Colonic mucosa (tissue), 4 donors: ENCODE results near the gene IFIH1. TPM values are rescaled to one million over a fixed set of nuclear protein-coding genes. Genes with fewer than 3 reads are reported as not detected.

ENCODE experiments used
- DNase-seq: peaks from one replicate; pipeline ENCODE4 v3.0.0-alpha.2; 2020
- H3K27ac ChIP-seq: fragments of 200-600 bp; one replicate; pipeline ENCODE4 v1.8.0; 2021
- H3K27me3 ChIP-seq: fragments of 200-600 bp; one replicate; pipeline ENCODE4 v1.8.0; 2021
- H3K36me3 ChIP-seq: fragments of 200-600 bp; one replicate; pipeline ENCODE4 v1.8.0; 2021
- H3K4me1 ChIP-seq: fragments of 200-600 bp; one replicate; pipeline ENCODE4 v1.8.0; 2021; ENCODE audit warnings: mild to moderate bottlenecking
- H3K4me3 ChIP-seq: fragments of 200-600 bp; one replicate; pipeline ENCODE4 v1.8.0; 2021
- H3K9ac ChIP-seq, 2 donors: one replicate each; pipeline ENCODE4 v1.7.0; 2013; ENCODE audit warnings: control low read depth in 2 of 2, low read depth in 2 of 2, low read length in 2 of 2
- H3K9me3 ChIP-seq: fragments of 200-600 bp; one replicate; pipeline ENCODE4 v1.8.0; 2021
- intact Hi-C: fragments of 100-400 bp; cut with DNase I; formaldehyde crosslinking; loops from one replicate; pipeline ENCODE4 v1.14.1; 2022
- total RNA-seq, 2 donors: library from RNA; stranded (reverse); fragmentation: NEBNext Ultra II Directional in 1 of 2; extraction: Animal tissue kit (Norgen Biotek cat#: 25700) in 1 of 2; gene quantifications; one replicate each; pipeline ENCODE4 v1.2.1, GENCODE V29; 2021
- TF ChIP-seq, protein P1 (sequence below): fragments of 200-600 bp; IDR thresholded peaks from one replicate; pipeline ENCODE4 v1.8.0; 2022; ENCODE audit warnings: antibody characterized with exemption, mild to moderate bottlenecking
- donor health status: healthy.
- donor health status: DM: no; HTN: no; CAD: no.
- donor health status: DM: no; HTN: no; CAD: no.

Gene IFIH1
- total RNA-seq, 2 donors from 2014 or later = 16.1 to 21.1 TPM

DNA sequence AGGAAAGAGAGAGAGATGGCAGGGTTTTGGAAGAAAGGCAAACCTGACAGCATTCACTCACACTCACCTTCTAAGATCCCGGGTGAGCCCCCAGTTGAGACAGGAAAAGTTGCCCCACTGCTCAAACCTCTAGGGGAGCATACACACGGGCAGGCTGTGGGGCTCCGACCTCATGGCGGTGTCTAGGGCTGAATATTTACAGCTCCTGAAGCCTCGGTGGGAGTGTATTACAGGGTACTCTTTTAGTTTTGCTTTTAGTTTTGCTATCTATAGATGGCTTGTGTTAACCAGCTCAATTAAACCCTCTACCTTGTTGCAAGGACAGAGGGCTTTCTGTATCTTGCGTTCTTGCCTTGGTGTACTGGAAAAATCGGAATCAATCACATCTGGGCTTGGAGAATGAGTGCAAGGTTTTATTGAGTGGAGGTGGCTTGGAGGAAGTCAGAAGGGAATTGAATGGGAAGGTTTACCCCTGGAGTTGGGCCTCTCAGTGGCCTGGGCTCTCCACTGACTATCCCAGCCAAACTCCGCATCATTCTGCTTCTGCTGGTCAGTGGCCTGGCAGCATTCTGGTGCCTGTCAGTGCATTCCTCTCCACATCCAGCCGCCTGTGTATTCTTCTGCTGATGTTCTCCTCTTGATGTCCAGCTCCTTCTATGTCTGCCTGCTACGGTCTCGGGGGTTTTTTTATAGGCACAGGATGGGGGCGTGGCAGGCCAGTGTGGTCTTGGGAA, 10.1 kb upstream of the IFIH1 start:
- TF ChIP-seq, protein P1, sequence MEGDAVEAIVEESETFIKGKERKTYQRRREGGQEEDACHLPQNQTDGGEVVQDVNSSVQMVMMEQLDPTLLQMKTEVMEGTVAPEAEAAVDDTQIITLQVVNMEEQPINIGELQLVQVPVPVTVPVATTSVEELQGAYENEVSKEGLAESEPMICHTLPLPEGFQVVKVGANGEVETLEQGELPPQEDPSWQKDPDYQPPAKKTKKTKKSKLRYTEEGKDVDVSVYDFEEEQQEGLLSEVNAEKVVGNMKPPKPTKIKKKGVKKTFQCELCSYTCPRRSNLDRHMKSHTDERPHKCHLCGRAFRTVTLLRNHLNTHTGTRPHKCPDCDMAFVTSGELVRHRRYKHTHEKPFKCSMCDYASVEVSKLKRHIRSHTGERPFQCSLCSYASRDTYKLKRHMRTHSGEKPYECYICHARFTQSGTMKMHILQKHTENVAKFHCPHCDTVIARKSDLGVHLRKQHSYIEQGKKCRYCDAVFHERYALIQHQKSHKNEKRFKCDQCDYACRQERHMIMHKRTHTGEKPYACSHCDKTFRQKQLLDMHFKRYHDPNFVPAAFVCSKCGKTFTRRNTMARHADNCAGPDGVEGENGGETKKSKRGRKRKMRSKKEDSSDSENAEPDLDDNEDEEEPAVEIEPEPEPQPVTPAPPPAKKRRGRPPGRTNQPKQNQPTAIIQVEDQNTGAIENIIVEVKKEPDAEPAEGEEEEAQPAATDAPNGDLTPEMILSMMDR = no peak
- H3K9ac ChIP-seq = no peak overlapping the region
- no peaks in the 10 kb centered on the region for H3K36me3 ChIP-seq
- H3K9me3 ChIP-seq = no peaks in the 10 kb centered on the region
- H3K27ac ChIP-seq = no peak overlapping the region
- H3K4me3 ChIP-seq = no peak overlapping the region
- intact Hi-C loops = no loop called here
- H3K4me1 ChIP-seq = no peaks in the 10 kb centered on the region
- no peaks in the 10 kb centered on the region for H3K27me3 ChIP-seq
- no peak for DNase-seq

DNA sequence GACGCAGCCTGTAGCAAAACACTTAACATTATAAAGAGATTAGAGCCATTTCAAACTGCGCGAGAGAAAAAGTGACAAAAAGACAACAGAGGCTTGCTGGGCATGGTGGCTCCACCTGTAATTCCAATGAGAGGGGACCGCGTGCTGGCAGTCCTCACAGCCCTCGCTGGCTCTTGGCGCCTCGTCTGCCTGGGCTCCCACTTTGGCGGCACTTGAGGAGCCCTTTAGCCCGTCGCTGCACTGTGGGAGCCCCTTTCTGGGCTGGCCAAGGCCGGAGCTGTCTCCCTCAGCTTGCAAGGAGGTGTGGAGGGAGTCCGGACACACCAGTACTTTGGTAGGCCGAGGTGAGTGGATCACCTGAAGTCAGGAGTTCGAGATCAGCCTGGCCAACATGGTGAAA, 9.3 kb upstream of the IFIH1 start:
- intact Hi-C loops = no loop called here
- H3K9ac ChIP-seq = no peak overlapping the region

GRCh38 chr2:162327134-162327769, 8.8 kb upstream of the IFIH1 start:
- no peaks in the 10 kb centered on the region for H3K4me1 ChIP-seq
- DNase-seq = no peak
- no peak overlapping the region for H3K4me3 ChIP-seq
- intact Hi-C loops = no loop called here
- H3K9me3 ChIP-seq = no peaks in the 10 kb centered on the region
- H3K27me3 ChIP-seq = no peaks in the 10 kb centered on the region
- no peak overlapping the region for H3K9ac ChIP-seq
- no peaks in the 10 kb centered on the region for H3K36me3 ChIP-seq
- H3K27ac ChIP-seq = no peak overlapping the region
- TF ChIP-seq, protein P1 = peak; percentile 41

More for the DNA sequence above, 9.3 kb upstream of the IFIH1 start:
- no peaks in the 10 kb centered on the region for H3K4me1 ChIP-seq
- no peaks in the 10 kb centered on the region for H3K27me3 ChIP-seq
- H3K4me3 ChIP-seq = no peak overlapping the region
- no peaks in the 10 kb centered on the region for H3K9me3 ChIP-seq
- no peak for DNase-seq
- H3K36me3 ChIP-seq = no peaks in the 10 kb centered on the region
- H3K27ac ChIP-seq = no peak overlapping the region
- TF ChIP-seq, protein P1 = no peak

- no peak overlapping the region for H3K4me3 ChIP-seq
- DNase-seq = no peak
- no peaks in the 10 kb centered on the region for H3K4me1 ChIP-seq
- TF ChIP-seq, protein P1 = no peak
- no peak overlapping the region for H3K27ac ChIP-seq
- no peaks in the 10 kb centered on the region for H3K36me3 ChIP-seq
- intact Hi-C loops = no loop called here
- no peaks in the 10 kb centered on the region for H3K9me3 ChIP-seq
- no peaks in the 10 kb centered on the region for H3K27me3 ChIP-seq
- H3K9ac ChIP-seq = no peak overlapping the region
Observed at GRCh38 chr2:162324953-162325352, 6.5 kb upstream of the IFIH1 start.

DNA sequence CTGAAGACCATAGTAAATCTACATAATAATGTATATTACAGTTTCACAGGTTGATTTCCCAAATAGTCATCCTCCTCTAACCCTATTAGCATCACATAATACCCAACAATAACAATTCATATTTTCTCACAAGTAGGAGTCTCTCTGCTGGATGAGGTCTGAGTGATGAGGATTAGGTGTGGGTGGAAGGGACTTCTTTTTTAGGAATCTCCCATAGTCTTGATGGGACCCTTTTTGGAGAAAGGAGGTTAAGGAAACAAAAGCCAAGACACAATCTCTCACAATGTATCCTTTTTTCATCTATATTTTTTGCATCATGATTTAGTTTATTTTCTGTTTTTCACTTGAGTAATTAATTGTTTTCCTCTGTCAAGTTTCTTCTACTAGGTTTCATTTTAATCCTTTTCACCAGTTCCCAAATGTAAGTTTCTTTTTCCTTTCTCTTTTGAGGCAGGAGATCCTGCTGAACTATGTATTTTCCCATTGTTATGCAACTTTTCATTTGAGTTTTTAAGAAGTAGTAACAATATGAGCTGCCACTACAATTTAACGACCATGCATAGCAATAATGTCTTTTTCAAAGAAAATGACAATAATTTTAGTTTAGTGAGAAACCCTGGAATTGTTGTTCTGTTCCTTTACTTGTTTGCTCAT, 2.5 kb upstream of the IFIH1 start:
- Histone ChIP-seq H3K9me3 (no peaks in the 10 kb centered on the region), H3K27me3 (no peaks in the 10 kb centered on the region), H3K27ac (no peak overlapping the region), H3K36me3 (no peaks in the 10 kb centered on the region), H3K4me1 (no peaks in the 10 kb centered on the region), H3K9ac (no peak overlapping the region), H3K4me3 (no peak overlapping the region)
- TF ChIP-seq, protein P1 = no peak
- no peak for DNase-seq
- intact Hi-C loops = no loop called here
